Measurements from ENCODE around the gene NES.

The NES gene

GRCh38 chr1:156623946-156624813 is 53.0 kb downstream of the NES start:
- H3K36me3 ChIP-seq, result no peaks in the 10 kb centered on the region
- H3K27me3 ChIP-seq, result peaks cover 19% of the 10 kb centered on the region
- no peaks in the 10 kb centered on the region for H3K9me3 ChIP-seq
- H3K4me1 ChIP-seq, result peaks cover 8% of the 10 kb centered on the region
- peak; percentile 82 for DNase-seq
- peak overlapping the region; percentile 38 for H3K4me3 ChIP-seq (ENCODE audit: low read depth, low read length)
- TF ChIP-seq CTCF (IDR thresholded peaks at IDR 0.05; ENCODE audit: low read depth, low read length), result peak; percentile 57

- no peaks in the 10 kb centered on the region for H3K9me3 ChIP-seq
- H3K27me3 ChIP-seq, result peaks cover 19% of the 10 kb centered on the region
- peaks cover 8% of the 10 kb centered on the region for H3K4me1 ChIP-seq
- DNase-seq, result no peak
- no peaks in the 10 kb centered on the region for H3K36me3 ChIP-seq
- no peak overlapping the region for H3K4me3 ChIP-seq (ENCODE audit: low read depth, low read length)
- no peak for TF ChIP-seq CTCF (IDR thresholded peaks at IDR 0.05; ENCODE audit: low read depth, low read length)
Measured at GRCh38 chr1:156622581-156623297, 54.5 kb downstream of the NES start.

GRCh38 chr1:156619582-156619955 is 57.6 kb downstream of the NES start:
- Histone ChIP-seq H3K9me3 (no peaks in the 10 kb centered on the region), H3K4me1 (peaks cover 14% of the 10 kb centered on the region), H3K36me3 (no peaks in the 10 kb centered on the region), H3K27me3 (peaks cover 8% of the 10 kb centered on the region), H3K4me3 (ENCODE audit: low read depth, low read length) (no peak overlapping the region)
- DNase-seq, result no peak
- no peak for TF ChIP-seq CTCF (IDR thresholded peaks at IDR 0.05; ENCODE audit: low read depth, low read length)

GRCh38 chr1:156618853-156619581 is 58.2 kb downstream of the NES start, which contains the start of gene HAPLN2:
HAPLN2 (plus strand) TSS chr1:156619415; CDS start chr1:156623491, 4,076 bp downstream.
- Histone ChIP-seq H3K36me3 (no peaks in the 10 kb centered on the region), H3K4me1 (peaks cover 14% of the 10 kb centered on the region), H3K4me3 (ENCODE audit: low read depth, low read length) (no peak within 1 kb of the TSS), H3K9me3 (no peaks in the 10 kb centered on the region), H3K27me3 (peaks cover 2% of the 10 kb centered on the region)
- TF ChIP-seq CTCF (IDR thresholded peaks at IDR 0.05; ENCODE audit: low read depth, low read length), result peak; percentile 84
- peak; percentile 64 for DNase-seq

Measured in BE2C (cell line).